Activated naive CD8-positive, alpha-beta T cell treated with anti-CD3 and anti-CD28 coated beads for 36 hours (primary cell): ENCODE data around the gene DOCK11. TPM values are rescaled to one million over a fixed set of nuclear protein-coding genes. Genes with fewer than 3 reads are reported as not detected.

ENCODE experiments used
- DNase-seq: peaks from one replicate; pipeline ENCODE4 v3.0.0; 2021
- H3K27ac Mint-ChIP-seq: one replicate; pipeline ENCODE4 v1.8.0; 2022; ENCODE audit warnings: mild to moderate bottlenecking, moderate library complexity, mixed read lengths
- H3K27me3 Mint-ChIP-seq: one replicate; pipeline ENCODE4 v1.8.0; 2022; ENCODE audit warnings: mild to moderate bottlenecking, mixed read lengths
- H3K36me3 Mint-ChIP-seq: one replicate; pipeline ENCODE4 v1.8.0; 2021; ENCODE audit warnings: mild to moderate bottlenecking, mixed read lengths
- H3K4me1 Mint-ChIP-seq: one replicate; pipeline ENCODE4 v1.8.0; 2021; ENCODE audit warnings: mixed read lengths
- H3K4me3 Mint-ChIP-seq: one replicate; pipeline ENCODE4 v1.8.0; 2022; ENCODE audit warnings: mild to moderate bottlenecking, moderate library complexity, mixed read lengths
- H3K9me3 Mint-ChIP-seq: one replicate; pipeline ENCODE4 v1.8.0; 2022; ENCODE audit warnings: mixed read lengths
- total RNA-seq, 2 experiments: library from RNA; stranded (reverse); gene quantifications; one replicate each; pipeline ENCODE4 v1.2.3, GENCODE V29; 2021

Gene DOCK11
- total RNA-seq, 2 experiments from 2014 or later: 44.7 to 47.3 TPM

GRCh38 chrX:118536204-118536603, 40.6 kb downstream of the DOCK11 start:
- no peak for DNase-seq
- H3K36me3 Mint-ChIP-seq: peaks cover 15% of the 10 kb centered on the region
- peak overlapping the region; percentile 56 for H3K4me3 Mint-ChIP-seq
- peaks cover 4% of the 10 kb centered on the region for H3K9me3 Mint-ChIP-seq
- peaks cover 56% of the 10 kb centered on the region for H3K4me1 Mint-ChIP-seq
- H3K27me3 Mint-ChIP-seq: no peaks in the 10 kb centered on the region
- peak overlapping the region; percentile 93 for H3K27ac Mint-ChIP-seq

GRCh38 chrX:118536687-118537461, 41.3 kb downstream of the DOCK11 start:
- Mint-ChIP-seq H3K27me3 (no peaks in the 10 kb centered on the region), H3K9me3 (peaks cover 4% of the 10 kb centered on the region), H3K4me3 (peak overlapping the region; percentile 56), H3K36me3 (peaks cover 12% of the 10 kb centered on the region), H3K27ac (peak overlapping the region; percentile 93), H3K4me1 (peaks cover 54% of the 10 kb centered on the region)
- peak; percentile 30 for DNase-seq

- H3K27ac Mint-ChIP-seq: peak overlapping the region; percentile 74
- peaks cover 47% of the 10 kb centered on the region for H3K4me1 Mint-ChIP-seq
- no peaks in the 10 kb centered on the region for H3K27me3 Mint-ChIP-seq
- H3K9me3 Mint-ChIP-seq: peaks cover 1% of the 10 kb centered on the region
- no peak for DNase-seq
- H3K4me3 Mint-ChIP-seq: no peak overlapping the region
- H3K36me3 Mint-ChIP-seq: peaks cover 8% of the 10 kb centered on the region
These were observed 42.8 kb downstream of the DOCK11 start for GRCh38 chrX:118538386-118538785.

- H3K9me3 Mint-ChIP-seq: peaks cover 1% of the 10 kb centered on the region
- H3K36me3 Mint-ChIP-seq: peaks cover 10% of the 10 kb centered on the region
- peaks cover 33% of the 10 kb centered on the region for H3K4me1 Mint-ChIP-seq
- H3K4me3 Mint-ChIP-seq: no peak overlapping the region
- H3K27me3 Mint-ChIP-seq: no peaks in the 10 kb centered on the region
- DNase-seq: no peak
- no peak overlapping the region for H3K27ac Mint-ChIP-seq
These were observed 44.7 kb downstream of the DOCK11 start for GRCh38 chrX:118540342-118540741.

GRCh38 chrX:118541482-118541881, 45.9 kb downstream of the DOCK11 start:
- H3K27ac Mint-ChIP-seq: no peak overlapping the region
- H3K9me3 Mint-ChIP-seq: peaks cover 1% of the 10 kb centered on the region
- peaks cover 22% of the 10 kb centered on the region for H3K4me1 Mint-ChIP-seq
- H3K36me3 Mint-ChIP-seq: peaks cover 9% of the 10 kb centered on the region
- H3K27me3 Mint-ChIP-seq: no peaks in the 10 kb centered on the region
- DNase-seq: no peak
- no peak overlapping the region for H3K4me3 Mint-ChIP-seq

GRCh38 chrX:118545510-118545909, 49.9 kb downstream of the DOCK11 start:
- no peak for DNase-seq
- no peaks in the 10 kb centered on the region for H3K27me3 Mint-ChIP-seq
- peaks cover 6% of the 10 kb centered on the region for H3K4me1 Mint-ChIP-seq
- peaks cover 13% of the 10 kb centered on the region for H3K36me3 Mint-ChIP-seq
- H3K4me3 Mint-ChIP-seq: no peak overlapping the region
- H3K27ac Mint-ChIP-seq: no peak overlapping the region
- no peaks in the 10 kb centered on the region for H3K9me3 Mint-ChIP-seq

GRCh38 chrX:118548841-118549240, 53.2 kb downstream of the DOCK11 start:
- peaks cover 12% of the 10 kb centered on the region for H3K4me1 Mint-ChIP-seq
- no peak overlapping the region for H3K27ac Mint-ChIP-seq
- H3K36me3 Mint-ChIP-seq: peaks cover 15% of the 10 kb centered on the region
- no peaks in the 10 kb centered on the region for H3K27me3 Mint-ChIP-seq
- no peaks in the 10 kb centered on the region for H3K9me3 Mint-ChIP-seq
- H3K4me3 Mint-ChIP-seq: no peak overlapping the region
- no peak for DNase-seq

GRCh38 chrX:118550792-118551191, 55.2 kb downstream of the DOCK11 start:
- Mint-ChIP-seq H3K4me3 (no peak overlapping the region), H3K36me3 (peaks cover 18% of the 10 kb centered on the region)

GRCh38 chrX:118551426-118551825, 55.8 kb downstream of the DOCK11 start:
- no peaks in the 10 kb centered on the region for H3K9me3 Mint-ChIP-seq
- peaks cover 18% of the 10 kb centered on the region for H3K4me1 Mint-ChIP-seq
- H3K4me3 Mint-ChIP-seq: no peak overlapping the region
- H3K27ac Mint-ChIP-seq: no peak overlapping the region
- no peaks in the 10 kb centered on the region for H3K27me3 Mint-ChIP-seq
- H3K36me3 Mint-ChIP-seq: peaks cover 18% of the 10 kb centered on the region
- DNase-seq: no peak

More at GRCh38 chrX:118550792-118551191, 55.2 kb downstream of the DOCK11 start:
- Mint-ChIP-seq H3K9me3 (no peaks in the 10 kb centered on the region), H3K4me1 (peaks cover 18% of the 10 kb centered on the region), H3K27ac (peak overlapping the region; percentile 62), H3K27me3 (no peaks in the 10 kb centered on the region)
- no peak for DNase-seq

GRCh38 chrX:118552121-118552900, 56.7 kb downstream of the DOCK11 start:
- no peaks in the 10 kb centered on the region for H3K27me3 Mint-ChIP-seq
- no peaks in the 10 kb centered on the region for H3K9me3 Mint-ChIP-seq
- no peak overlapping the region for H3K4me3 Mint-ChIP-seq
- DNase-seq: no peak
- H3K36me3 Mint-ChIP-seq: peaks cover 22% of the 10 kb centered on the region
- H3K4me1 Mint-ChIP-seq: peaks cover 16% of the 10 kb centered on the region
- H3K27ac Mint-ChIP-seq: no peak overlapping the region

- H3K27me3 Mint-ChIP-seq: no peaks in the 10 kb centered on the region
- H3K9me3 Mint-ChIP-seq: no peaks in the 10 kb centered on the region
- H3K27ac Mint-ChIP-seq: no peak overlapping the region
- peaks cover 16% of the 10 kb centered on the region for H3K4me1 Mint-ChIP-seq
- H3K4me3 Mint-ChIP-seq: no peak overlapping the region
- DNase-seq: no peak
- peaks cover 18% of the 10 kb centered on the region for H3K36me3 Mint-ChIP-seq
These were observed 57.6 kb downstream of the DOCK11 start for GRCh38 chrX:118553042-118553710.

GRCh38 chrX:118554511-118554910, 58.9 kb downstream of the DOCK11 start:
- Mint-ChIP-seq H3K9me3 (no peaks in the 10 kb centered on the region), H3K4me3 (no peak overlapping the region), H3K4me1 (peaks cover 16% of the 10 kb centered on the region), H3K36me3 (peaks cover 18% of the 10 kb centered on the region), H3K27me3 (no peaks in the 10 kb centered on the region), H3K27ac (peak overlapping the region; percentile 72)
- DNase-seq: no peak

- Mint-ChIP-seq H3K27ac (no peak overlapping the region), H3K36me3 (peaks cover 20% of the 10 kb centered on the region), H3K9me3 (no peaks in the 10 kb centered on the region), H3K4me1 (peaks cover 23% of the 10 kb centered on the region), H3K27me3 (no peaks in the 10 kb centered on the region), H3K4me3 (no peak overlapping the region)
- DNase-seq: no peak
These were observed 63.3 kb downstream of the DOCK11 start for GRCh38 chrX:118558926-118559325.

GRCh38 chrX:118560489-118560888, 64.9 kb downstream of the DOCK11 start:
- Mint-ChIP-seq H3K27me3 (no peaks in the 10 kb centered on the region), H3K9me3 (no peaks in the 10 kb centered on the region), H3K36me3 (peaks cover 15% of the 10 kb centered on the region), H3K4me3 (no peak overlapping the region), H3K4me1 (peaks cover 21% of the 10 kb centered on the region), H3K27ac (peak overlapping the region; percentile 25)
- no peak for DNase-seq

- Mint-ChIP-seq H3K27me3 (no peaks in the 10 kb centered on the region), H3K36me3 (peaks cover 13% of the 10 kb centered on the region), H3K27ac (peak overlapping the region; percentile 57), H3K4me3 (no peak overlapping the region), H3K9me3 (no peaks in the 10 kb centered on the region), H3K4me1 (peaks cover 25% of the 10 kb centered on the region)
- DNase-seq: no peak
These were observed 67.1 kb downstream of the DOCK11 start for GRCh38 chrX:118562582-118563164.
